RCC 7860 (cell line): Measurements from ENCODE around the gene SBNO2.
A peak's percentile ranks its signal among the peaks of the same experiment; 100 is the strongest.

Source experiments
- DNase-seq: peaks from one replicate; pipeline ENCODE4 v3.0.0-alpha.2; 2015; ENCODE audit warnings: low spot score
- FAIRE-seq: peaks from 2 replicates; lab custom pipeline; 2012; peaks lifted over from hg19 to GRCh38; lab: Jason Lieb, UNC

SBNO2 gene

GRCh38 chr19:1080360-1081161, 93.5 kb downstream of the SBNO2 start:
- DNase-seq (no peak), FAIRE-seq (no peak)

GRCh38 chr19:1079566-1080111, 94.4 kb downstream of the SBNO2 start:
- no peak for FAIRE-seq
- DNase-seq: no peak

DNA sequence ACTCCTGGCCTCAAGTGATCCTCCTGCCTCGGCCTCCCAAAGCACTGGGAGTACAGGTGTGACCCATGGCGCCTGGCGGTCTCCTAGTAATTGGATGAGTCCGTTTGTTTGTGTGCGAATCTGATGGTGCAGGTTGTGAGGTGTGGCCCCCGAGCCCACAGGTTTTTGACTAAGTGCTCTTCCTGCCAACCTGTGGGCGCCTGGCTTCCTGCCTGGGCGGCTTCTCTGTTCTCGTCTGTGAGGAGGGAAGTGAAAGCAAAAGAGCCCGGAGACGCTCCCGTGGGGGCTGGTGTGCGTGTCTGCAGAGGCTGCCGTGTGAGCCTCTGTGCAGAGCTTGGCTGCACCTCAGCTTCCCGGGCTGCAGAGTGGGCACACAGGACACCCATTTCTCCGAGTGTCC, 97.1 kb downstream of the SBNO2 start:
- no peak for FAIRE-seq
- DNase-seq: peak; percentile 52

- DNase-seq: no peak
- no peak for FAIRE-seq
Observed at GRCh38 chr19:1076046-1076386, 98.1 kb downstream of the SBNO2 start.

GRCh38 chr19:1074544-1075283, 99.4 kb downstream of the SBNO2 start:
- no peak for FAIRE-seq

GRCh38 chr19:1073956-1074517, 100.0 kb downstream of the SBNO2 start:
- no peak for FAIRE-seq

More at GRCh38 chr19:1074544-1075283, 99.4 kb downstream of the SBNO2 start:
- no peak for DNase-seq

DNA sequence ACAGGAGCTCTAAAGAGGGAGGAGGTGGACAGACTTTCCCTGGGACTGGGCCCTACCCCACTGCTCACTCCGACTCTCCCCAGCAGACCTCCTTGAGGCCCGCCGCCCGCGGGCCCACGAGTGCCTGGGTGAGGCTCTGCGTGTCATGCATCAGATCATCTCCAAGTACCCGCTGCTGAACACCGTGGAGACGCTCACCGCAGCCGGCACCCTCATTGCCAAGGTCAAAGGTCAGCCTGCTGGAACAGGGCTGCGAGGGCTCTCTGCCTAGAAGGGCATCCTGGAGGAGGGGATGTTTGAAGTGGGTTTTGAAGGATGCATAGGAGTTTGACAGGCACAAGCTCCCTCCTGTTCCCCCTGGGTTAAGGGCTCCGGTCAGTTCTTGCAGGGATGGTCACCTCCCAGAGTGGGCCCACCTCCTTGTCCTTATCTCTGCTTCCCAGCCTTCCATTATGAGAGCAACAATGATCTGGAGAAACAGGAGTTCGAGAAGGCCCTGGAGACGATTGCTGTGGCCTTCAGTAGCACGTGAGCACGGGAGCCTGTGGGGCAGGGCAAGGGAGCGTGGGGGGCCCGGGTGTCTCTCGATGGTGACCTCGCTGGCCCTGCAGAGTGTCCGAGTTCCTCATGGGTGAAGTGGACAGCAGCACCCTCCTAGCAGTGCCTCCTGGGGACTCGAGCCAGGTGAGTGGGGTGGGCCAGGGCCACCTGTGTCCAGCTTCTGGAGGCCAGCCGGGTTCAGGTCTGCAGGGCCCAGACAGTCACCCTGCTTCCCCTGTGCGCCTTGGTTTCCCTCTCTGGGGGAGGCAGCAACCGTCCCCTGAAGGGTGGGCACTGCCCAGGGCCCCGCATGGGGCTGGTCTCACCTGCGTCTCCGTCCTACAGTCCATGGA, 100.8 kb downstream of the SBNO2 start:
- no peak for DNase-seq
- no peak for FAIRE-seq

More at GRCh38 chr19:1073956-1074517, 100.0 kb downstream of the SBNO2 start:
- no peak for DNase-seq

DNA sequence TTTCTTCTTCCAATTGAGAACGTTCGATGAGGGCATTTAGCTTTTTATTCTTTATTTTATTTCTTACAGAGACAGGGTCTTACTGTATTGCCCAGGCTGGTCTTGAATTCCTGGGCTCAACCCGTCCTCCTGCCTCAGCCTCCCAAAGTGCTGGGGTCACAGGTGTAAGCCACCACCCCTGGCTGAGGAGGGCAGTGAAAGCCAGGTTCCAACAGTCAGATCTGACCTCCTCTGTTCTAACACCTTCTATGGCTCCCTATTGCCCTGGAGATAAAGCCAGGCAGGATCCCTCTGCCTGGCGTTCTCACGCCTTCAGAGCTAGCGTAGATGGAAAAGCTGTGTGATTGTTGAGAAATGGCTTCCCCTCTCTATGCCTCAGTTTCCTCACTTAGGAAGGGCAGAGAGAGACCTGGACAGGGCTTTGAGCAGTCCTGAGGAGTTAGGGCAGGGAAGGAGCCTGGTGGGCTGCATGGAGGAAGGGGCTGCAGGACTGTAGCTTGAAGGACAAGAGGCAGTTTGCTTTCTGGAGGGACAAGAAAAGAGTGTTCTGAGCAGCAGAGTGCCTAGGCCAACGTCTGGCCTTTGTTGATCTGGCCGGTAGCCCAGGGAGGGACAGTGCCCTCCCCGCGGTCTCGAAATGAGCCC, 101.6 kb downstream of the SBNO2 start:
- FAIRE-seq: no peak
- no peak for DNase-seq

DNA sequence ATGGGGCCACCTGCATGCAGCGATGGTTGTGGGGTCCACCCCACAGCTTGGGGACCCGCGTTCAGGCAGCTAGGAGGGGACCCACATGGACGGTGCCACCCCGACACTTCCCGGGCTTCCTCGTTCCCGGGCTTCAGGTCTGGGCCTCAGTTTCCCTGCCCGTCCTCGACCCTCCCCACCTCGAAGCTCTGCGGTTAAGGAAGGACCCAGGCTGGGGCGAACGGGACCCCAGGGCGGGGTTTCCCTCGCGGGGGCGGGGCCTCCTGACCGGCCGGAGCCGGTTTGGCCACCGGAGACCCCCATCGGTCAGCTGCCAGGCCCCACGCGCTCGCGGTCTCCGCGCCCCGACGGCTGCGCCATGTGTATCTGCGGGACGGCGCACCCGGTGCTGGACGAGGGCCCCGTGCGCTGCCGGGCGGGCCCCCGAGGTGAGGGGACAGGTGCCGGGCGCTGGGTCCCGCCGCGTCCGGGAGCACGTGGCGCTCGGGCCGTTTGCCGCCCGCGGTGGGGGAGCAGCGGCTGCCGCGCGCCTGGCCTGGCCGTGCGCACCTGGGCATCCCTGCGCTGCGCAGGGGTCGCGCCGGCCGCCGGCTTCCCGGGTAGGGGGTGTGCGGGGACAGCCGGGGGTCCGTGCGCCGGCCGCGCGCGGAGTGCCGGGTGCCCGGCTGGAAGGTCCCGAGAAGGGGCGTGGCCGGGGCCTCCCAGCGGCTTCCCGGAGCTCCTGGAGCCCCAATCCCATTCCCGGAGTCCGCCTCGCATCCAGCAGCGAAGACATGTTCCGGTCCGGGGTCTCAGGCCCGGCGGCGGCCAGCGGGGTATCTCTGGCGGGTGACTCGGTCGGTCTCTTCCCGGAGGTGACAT, 102.9 kb downstream of the SBNO2 start:
- FAIRE-seq (no peak), DNase-seq (no peak)

- FAIRE-seq (no peak), DNase-seq (no peak)
Observed at GRCh38 chr19:1070576-1070930, 103.5 kb downstream of the SBNO2 start.

DNA sequence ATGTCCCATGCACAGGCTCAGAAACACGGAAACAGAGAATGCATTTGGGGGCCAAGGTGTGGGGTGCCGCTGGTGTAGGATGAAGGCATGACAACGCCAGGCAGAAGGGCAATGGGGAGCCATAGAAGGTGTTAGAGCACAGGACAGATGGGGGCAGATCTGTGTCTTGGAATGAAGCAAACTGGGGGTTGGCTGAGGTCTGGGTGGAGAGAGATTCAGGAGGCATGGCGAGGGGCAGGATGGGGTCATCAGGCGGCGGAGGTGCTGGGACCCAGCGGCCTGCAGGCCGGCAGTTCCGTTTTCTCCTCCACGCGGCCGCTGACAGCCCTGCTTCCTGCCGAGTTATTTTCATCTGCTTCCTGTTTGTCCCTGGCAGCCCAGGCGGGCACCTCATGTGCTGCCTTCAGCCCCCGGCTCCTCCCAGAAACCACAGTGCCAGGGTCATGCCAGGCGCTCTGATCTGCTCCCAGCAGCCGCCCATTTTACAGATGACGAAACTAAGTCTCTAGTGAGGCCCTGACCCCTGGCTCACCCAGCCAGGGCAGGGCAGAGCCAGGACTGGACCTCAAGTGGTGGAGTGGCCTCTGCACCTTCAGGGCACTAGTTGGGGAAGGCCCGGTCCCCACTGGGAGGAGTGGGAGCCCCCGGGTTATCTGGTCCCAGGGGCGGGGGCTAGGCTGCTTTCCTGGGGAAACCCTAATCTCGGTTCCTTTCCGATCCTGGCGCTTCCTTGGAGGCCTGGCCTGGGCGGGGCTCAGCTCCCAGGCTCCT, 104.9 kb downstream of the SBNO2 start:
- FAIRE-seq (no peak), DNase-seq (no peak)

DNA sequence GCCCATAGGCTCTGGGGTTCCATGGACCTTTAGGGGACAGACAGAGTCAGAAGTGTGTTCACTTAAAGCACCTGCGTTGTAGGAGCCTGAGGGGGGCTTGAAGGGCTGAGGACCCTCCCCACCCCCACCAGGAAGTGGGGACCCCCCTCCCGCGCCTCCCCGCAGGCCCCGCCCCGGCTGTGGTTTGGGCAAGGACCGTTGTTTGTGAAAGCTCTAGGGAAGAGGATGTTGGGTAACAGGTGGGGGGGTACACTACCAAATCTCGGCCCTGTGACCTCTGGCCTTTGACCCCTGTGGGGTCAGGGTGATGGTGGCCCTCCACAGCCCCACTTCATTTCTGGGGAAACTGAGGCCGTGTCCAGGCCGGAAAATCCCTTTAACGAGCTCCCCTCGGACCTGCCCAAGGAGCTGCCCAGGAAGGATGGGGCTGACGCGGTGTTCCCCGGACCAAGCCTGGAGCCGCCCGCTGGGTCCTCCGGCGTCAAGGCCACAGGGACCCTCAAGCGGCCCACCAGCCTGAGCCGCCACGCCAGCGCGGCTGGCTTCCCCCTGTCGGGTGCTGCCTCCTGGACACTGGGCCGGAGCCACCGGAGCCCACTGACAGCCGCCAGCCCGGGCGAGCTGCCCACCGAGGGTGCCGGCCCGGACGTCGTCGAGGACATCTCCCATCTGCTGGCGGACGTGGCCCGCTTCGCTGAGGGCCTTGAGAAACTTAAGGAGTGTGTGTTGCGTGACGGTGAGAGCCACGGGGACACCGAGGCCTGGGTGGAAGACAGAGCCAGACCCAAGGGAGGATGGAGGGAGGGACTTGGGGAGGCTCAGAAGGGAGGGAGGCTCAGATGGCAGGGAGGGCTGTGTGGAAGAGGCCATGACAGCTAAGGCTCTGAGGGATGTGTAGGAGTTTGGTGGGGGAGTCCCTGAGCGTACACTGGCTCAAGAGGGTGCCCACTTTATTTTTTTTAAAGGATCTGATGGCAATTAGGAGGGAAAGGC, 105.8 kb downstream of the SBNO2 start:
- DNase-seq (no peak), FAIRE-seq (no peak)

DNA sequence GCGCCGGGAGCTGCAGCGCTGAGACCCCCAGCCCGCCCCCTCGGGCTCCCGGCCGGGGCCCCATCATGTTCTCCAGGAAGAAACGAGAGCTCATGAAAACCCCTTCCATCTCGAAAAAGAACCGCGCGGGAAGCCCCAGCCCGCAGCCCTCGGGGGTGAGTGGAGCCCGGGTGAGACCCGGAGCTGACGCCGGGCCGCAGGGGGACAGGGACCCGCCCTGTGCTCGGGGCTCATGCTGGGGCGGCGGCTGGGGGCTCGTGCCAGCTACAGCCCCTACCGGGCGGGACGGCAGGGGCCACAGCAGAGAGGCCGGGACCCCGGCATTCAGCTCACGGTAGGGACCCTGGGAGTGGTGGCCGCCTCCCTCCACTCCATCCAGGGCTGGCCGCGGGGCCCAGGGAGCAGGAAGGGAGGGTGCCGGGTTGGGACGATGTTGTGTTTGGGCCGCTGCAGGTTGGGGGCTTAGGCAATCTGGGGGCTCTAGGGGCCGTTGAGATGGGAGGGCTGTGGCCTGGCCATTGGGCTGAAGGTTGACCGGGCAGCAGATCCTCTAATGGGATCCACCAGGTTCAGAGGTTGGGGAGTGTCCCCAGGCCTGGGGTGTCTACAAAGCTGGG, 106.6 kb downstream of the SBNO2 start:
- DNase-seq: no peak
- FAIRE-seq: no peak

GRCh38 chr19:1066748-1067340, 107.2 kb downstream of the SBNO2 start, which contains the start of gene ARHGAP45:
TSS of gene ARHGAP45 (plus strand) at chr19:1067167. CDS start at chr19:1067406, 239 bp downstream.
- FAIRE-seq (no peak), DNase-seq (no peak)

DNA sequence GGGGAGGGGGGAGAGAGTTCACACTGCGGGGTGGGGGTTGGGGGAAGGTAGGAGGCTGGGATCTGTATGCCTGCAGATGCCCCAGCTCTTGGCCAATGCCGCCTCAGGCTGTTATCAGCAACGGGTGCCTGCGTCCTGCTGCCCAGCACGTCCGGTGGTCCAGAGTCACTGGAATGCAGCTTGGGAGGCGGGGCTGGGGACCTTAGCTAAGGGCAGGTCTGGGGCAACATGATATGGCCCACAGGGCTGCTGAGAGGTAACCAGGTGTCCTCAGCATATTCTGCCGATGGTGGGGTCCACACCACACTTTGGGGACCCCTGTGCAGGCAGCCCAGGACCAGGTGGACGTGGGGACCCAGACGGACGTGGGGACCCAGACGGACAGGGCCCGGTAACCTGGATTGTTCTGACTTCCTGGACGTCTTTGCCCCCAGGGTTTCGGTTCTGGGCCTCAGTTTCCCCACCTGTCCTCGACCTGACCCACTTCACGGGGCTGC, 107.8 kb downstream of the SBNO2 start:
- DNase-seq (no peak), FAIRE-seq (no peak)

DNA sequence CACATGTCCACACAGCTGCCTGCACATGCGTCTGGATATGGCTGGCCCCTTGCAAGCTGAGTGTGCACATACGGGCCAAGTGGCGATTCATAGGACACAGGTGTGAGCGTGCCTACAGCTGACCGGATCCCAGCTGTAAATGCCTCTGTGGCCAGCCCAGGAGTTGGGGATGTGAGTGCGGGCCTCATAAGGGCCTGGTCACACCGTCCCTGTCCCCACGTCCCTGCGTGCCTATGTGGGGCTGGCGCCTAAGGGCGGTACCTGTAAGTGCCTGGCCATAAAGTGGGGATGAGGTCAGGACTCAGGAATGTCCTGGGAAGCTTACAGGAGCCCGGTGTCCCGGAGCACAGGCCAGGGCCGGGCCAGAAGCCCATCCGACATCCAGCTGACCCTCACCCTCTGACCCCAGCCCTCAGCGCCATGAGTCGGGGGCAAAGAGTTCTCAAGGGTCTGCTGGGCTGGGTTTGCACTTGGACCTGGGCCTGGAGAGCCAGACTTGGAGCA, 108.4 kb downstream of the SBNO2 start:
- FAIRE-seq: no peak
- no peak for DNase-seq
